T-helper 2 cell treated with Interferon-gamma antibody and Interleukin-4, amounts not matched to agents 5 μg/mL and 100 μg/mL, for 36 hours (primary cell): ENCODE results near the gene RNU2-63P.
"Not testable (repeated sequence)": the region's sequence is repeated elsewhere in the genome, so short reads cannot be mapped to it uniquely, and the experiment has no call there.

Experiments
- DNase-seq: peaks from one replicate; pipeline ENCODE4 v3.0.0; 2021; ENCODE audit warnings: low spot score
- H3K27ac Mint-ChIP-seq: one replicate; pipeline ENCODE4 v1.8.0; 2021; ENCODE audit warnings: mild to moderate bottlenecking, mixed read lengths
- H3K27me3 Mint-ChIP-seq: one replicate; pipeline ENCODE4 v1.8.0; 2021; ENCODE audit warnings: low read depth, mixed read lengths
- H3K36me3 Mint-ChIP-seq: one replicate; pipeline ENCODE4 v1.8.0; 2021; ENCODE audit warnings: low read depth, mixed read lengths
- H3K4me1 Mint-ChIP-seq: one replicate; pipeline ENCODE4 v1.8.0; 2021; ENCODE audit warnings: low read depth, mixed read lengths
- H3K4me3 Mint-ChIP-seq: one replicate; pipeline ENCODE4 v1.8.0; 2022; ENCODE audit warnings: mild to moderate bottlenecking, moderate library complexity, mixed read lengths
- H3K9me3 Mint-ChIP-seq: one replicate; pipeline ENCODE4 v1.8.0; 2021; ENCODE audit warnings: mixed read lengths

RNU2-63P gene

GRCh38 chr2:87985902-87986301, 30.4 kb downstream of the RNU2-63P start:
- not testable (repeated sequence) for DNase-seq, H3K36me3 Mint-ChIP-seq, H3K27me3 Mint-ChIP-seq, H3K9me3 Mint-ChIP-seq, H3K4me3 Mint-ChIP-seq, H3K27ac Mint-ChIP-seq, H3K4me1 Mint-ChIP-seq

DNA sequence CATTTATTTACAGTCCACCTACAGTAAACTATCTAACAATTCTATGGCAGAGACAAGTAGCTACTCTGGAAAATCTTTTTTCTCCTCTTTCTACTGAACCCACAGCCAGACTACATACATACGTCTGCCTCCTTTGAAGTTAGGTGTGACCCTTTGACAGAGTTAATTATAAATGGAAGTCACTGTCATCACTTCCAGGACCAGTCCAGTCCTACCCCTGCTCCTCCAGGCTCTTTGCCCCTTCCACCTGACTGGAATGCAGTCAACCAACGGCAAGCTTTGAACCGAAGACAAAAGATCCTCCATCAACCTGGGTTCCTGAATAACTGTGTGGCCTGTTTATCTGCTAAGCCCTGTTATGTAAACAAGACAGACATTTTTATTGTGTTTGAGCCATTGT, 35.2 kb downstream of the RNU2-63P start:
- not testable (repeated sequence) for H3K27ac Mint-ChIP-seq, H3K4me1 Mint-ChIP-seq, H3K36me3 Mint-ChIP-seq, DNase-seq, H3K4me3 Mint-ChIP-seq, H3K27me3 Mint-ChIP-seq, H3K9me3 Mint-ChIP-seq

- not testable (repeated sequence) for H3K36me3 Mint-ChIP-seq, H3K4me3 Mint-ChIP-seq, H3K27ac Mint-ChIP-seq, DNase-seq, H3K9me3 Mint-ChIP-seq, H3K27me3 Mint-ChIP-seq, H3K4me1 Mint-ChIP-seq
These were observed 44.0 kb downstream of the RNU2-63P start for GRCh38 chr2:87972385-87972784.
